HG03521 (cell line): Measurements from ENCODE around the gene HAUS1.
"Not testable (repeated sequence)": the region's sequence is repeated elsewhere in the genome, so short reads cannot be mapped to it uniquely, and the experiment has no call there.

ENCODE experiments used
- ATAC-seq: cut with Tn5 transposase; IDR thresholded peaks from one replicate; pipeline ENCODE4 v1.9.1; 2021; ENCODE audit warnings: mild to moderate bottlenecking, moderate library complexity; ENCODE audit not compliant: unreplicated experiment

Gene HAUS1

GRCh38 chr18:46084431-46084830, 19.8 kb upstream of the HAUS1 start:
- ATAC-seq, result no peak

- ATAC-seq, result not testable (repeated sequence)
Observed at GRCh38 chr18:46088501-46088900, 15.7 kb upstream of the HAUS1 start.

- no peak for ATAC-seq
Observed at GRCh38 chr18:46095532-46095931, 8.7 kb upstream of the HAUS1 start.

GRCh38 chr18:46096651-46097300, 7.4 kb upstream of the HAUS1 start:
- ATAC-seq, result no peak

- ATAC-seq, result peak; percentile 3
Observed at GRCh38 chr18:46097431-46097800, 6.8 kb upstream of the HAUS1 start.

GRCh38 chr18:46097801-46098615, 6.2 kb upstream of the HAUS1 start, which contains the start of gene ATP5F1A:
Gene ATP5F1A (minus strand): TSS chr18:46098296. CDS start chr18:46098231, 65 bp downstream.
- peak; percentile 78 for ATAC-seq

GRCh38 chr18:46098616-46098933, 5.6 kb upstream of the HAUS1 start:
- ATAC-seq, result no peak

GRCh38 chr18:46099463-46099862, 4.7 kb upstream of the HAUS1 start:
- no peak for ATAC-seq

GRCh38 chr18:46109386-46109785, 5.2 kb downstream of the HAUS1 start:
- no peak for ATAC-seq

- no peak for ATAC-seq
Observed at GRCh38 chr18:46110406-46110805, 6.2 kb downstream of the HAUS1 start.

GRCh38 chr18:46113751-46114150, 9.6 kb downstream of the HAUS1 start:
- ATAC-seq, result no peak

GRCh38 chr18:46126625-46127024, 22.4 kb downstream of the HAUS1 start:
- not testable (repeated sequence) for ATAC-seq

- ATAC-seq, result no peak
Observed at GRCh38 chr18:46130061-46130460, 25.9 kb downstream of the HAUS1 start.

GRCh38 chr18:46130549-46130948, 26.4 kb downstream of the HAUS1 start:
- ATAC-seq, result not testable (repeated sequence)

- ATAC-seq, result no peak
Observed at GRCh38 chr18:46133534-46133933, 29.3 kb downstream of the HAUS1 start.

GRCh38 chr18:46134920-46135675, 30.9 kb downstream of the HAUS1 start:
- ATAC-seq, result no peak

GRCh38 chr18:46140173-46140572, 36.0 kb downstream of the HAUS1 start:
- no peak for ATAC-seq

GRCh38 chr18:46141199-46141598, 37.0 kb downstream of the HAUS1 start:
- ATAC-seq, result no peak

- ATAC-seq, result no peak
Observed at GRCh38 chr18:46148810-46149209, 44.6 kb downstream of the HAUS1 start.

GRCh38 chr18:46152436-46152807, 48.2 kb downstream of the HAUS1 start:
- ATAC-seq, result no peak

GRCh38 chr18:46152808-46153617, 48.8 kb downstream of the HAUS1 start:
- no peak for ATAC-seq
